Spinal cord (tissue), 10 donors: ENCODE measurements around the gene PRKD3. TPM values are rescaled to one million over a fixed set of nuclear protein-coding genes. Genes with fewer than 3 reads are reported as not detected.

Experiments used
- DNase-seq, 6 donors: peaks; one replicate each; pipeline versions ENCODE4 v3.0.0 to v3.0.0-alpha.2; 2013 to 2015; ENCODE audit warnings: low spot score in 6 of 6, low read depth in 4 of 6
- H3K27ac ChIP-seq: one replicate; pipeline ENCODE4 v1.5.1; 2013; ENCODE audit warnings: low read depth, low read length, control low read depth
- H3K27me3 ChIP-seq: one replicate; pipeline ENCODE4 v1.6.1; 2013; ENCODE audit warnings: low read length; ENCODE audit not compliant: control insufficient read depth, insufficient read depth
- H3K36me3 ChIP-seq: one replicate; pipeline ENCODE4 v1.6.1; 2013; ENCODE audit warnings: low read length; ENCODE audit not compliant: control insufficient read depth, insufficient read depth
- H3K4me1 ChIP-seq: one replicate; pipeline ENCODE4 v1.6.1; 2013; ENCODE audit warnings: low read length; ENCODE audit not compliant: control insufficient read depth, insufficient read depth
- H3K4me3 ChIP-seq: one replicate; pipeline ENCODE4 v1.5.1; 2013; ENCODE audit warnings: low read depth, low read length, control low read depth
- H3K9me3 ChIP-seq: one replicate; pipeline ENCODE4 v1.6.1; 2013; ENCODE audit warnings: low read length; ENCODE audit not compliant: control insufficient read depth, insufficient read depth
- WGBS: methylation state at CpG from one replicate; pipeline ENCODE4 v1.1.5; 2013; ENCODE audit warnings: missing lambda C conversion rate; ENCODE audit not compliant: insufficient coverage; 5-methylcytosine and 5-hydroxymethylcytosine counted together
- polyA plus RNA-seq, 2 donors: library from polyadenylated mRNA; unstranded; fragments of 120-200 nt; gene quantifications; one replicate each; pipeline ENCODE4 v1.2.1, GENCODE V29; 2013; ENCODE audit not compliant: insufficient read length in 2 of 2
- total RNA-seq, 2 donors: library from RNA; depleted of rRNA in 1 of 2; stranded (reverse); fragments of 120-200 nt in 1 of 2; fragments of >200 nt in 1 of 2; gene quantifications; one replicate each; pipeline versions ENCODE4 v1.2.3 to v1.2.4, GENCODE V29; 2013 to 2014
- donor health status: healthy.

The PRKD3 gene
- total and polyA plus RNA-seq, 4 donors = 23.2 to 68.6 (median 43.0) TPM

DNA sequence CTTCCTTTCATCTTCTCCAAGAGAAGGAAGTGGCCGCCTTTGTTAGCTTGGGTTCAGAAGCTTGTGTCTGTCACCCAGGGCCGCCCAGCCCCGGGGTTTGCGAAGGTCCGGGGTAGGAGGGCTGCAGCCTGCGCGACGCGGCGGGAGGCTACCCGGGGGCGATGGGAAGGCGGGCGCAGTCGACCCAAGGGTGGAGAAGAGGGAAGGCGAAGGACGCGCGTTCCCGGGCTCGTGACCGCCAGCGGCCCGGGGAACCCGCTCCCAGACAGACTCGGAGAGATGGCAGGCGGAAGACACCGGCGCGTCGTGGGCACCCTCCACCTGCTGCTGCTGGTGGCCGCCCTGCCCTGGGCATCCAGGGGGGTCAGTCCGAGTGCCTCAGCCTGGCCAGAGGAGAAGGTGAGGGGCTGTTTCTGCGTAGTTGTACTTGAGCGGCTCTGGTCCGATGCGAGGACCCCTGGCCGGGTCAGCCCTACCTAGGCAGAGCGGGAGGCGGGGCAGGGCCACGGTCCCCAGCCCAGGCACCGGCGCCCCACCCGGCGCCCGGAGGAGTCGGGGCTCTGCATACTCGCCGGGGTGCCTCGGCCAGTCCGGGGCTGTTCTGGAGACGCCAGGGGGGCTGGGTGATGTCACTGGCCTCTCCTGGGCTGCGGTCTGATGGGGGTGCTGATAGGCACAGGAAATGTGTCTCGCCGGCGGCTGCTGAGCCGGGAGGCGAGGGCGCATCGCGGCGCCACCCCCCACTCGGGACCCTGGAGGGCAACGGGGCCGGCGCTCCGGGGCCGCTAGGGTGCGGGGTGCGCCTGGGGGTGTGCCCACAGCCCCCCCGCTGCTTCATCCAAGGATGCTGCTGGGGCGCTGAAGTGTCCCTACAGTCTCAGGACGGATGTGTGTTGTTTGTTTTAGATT, 20.1 kb upstream of the PRKD3 start, which contains the start of gene QPCT:
QPCT (plus strand) TSS at position 178 of the 909 bp plus-strand sequence; CDS start at position 280, 102 bp downstream.
- Histone ChIP-seq H3K9me3 (no peaks in the 10 kb centered on the region), H3K4me1 (peaks cover 12% of the 10 kb centered on the region), H3K4me3 (peak within 1 kb of the TSS; percentile 54), H3K36me3 (no peaks in the 10 kb centered on the region), H3K27ac (peak within 1 kb of the TSS; percentile 73), H3K27me3 (no peaks in the 10 kb centered on the region)
- WGBS = 1% methylated on average over 70 of the region's 73 CpGs
- peak in 2 of 6 donors; percentile 72 to 81 for DNase-seq

DNA sequence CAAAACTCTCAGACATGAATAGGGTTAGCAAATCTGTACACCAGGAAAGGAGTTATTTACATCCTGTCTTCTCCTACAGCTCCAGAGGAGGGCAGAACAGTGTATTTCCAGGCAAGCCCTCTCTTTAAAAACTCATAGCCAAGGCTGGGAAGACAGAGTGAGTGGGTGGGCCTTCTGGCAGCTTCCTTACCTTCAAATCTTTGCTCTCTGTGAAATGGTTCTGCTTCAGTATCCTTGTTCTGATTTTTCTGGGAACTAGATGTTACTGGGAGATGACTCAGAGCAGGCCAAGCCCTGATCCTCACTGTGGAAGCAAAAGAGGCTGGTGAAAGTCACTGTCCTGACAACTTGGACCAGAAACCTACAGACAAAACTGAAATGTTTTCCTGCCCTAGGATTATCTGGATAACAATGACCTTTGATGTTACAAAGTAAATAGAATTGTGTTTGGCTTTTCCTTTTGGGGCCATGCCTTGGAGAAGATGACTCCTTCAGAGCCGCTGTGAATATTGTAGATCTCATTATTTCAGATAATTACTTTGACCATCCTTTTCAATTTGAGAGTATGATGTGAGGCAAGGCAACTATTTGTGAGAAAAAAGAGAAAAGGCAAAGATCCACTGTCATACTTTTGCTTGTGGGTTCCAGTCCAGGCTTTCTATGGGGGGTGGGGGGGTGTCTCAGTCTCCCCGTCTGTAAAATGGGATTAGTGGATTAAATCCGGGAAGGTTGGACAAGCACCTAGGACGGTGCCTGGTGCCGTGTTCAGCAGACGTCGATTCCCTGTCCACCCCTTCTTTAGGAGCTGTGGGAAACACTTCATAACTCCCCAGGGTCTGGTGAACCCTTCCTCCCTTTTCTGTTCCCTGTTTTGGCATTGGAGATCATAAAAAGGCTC, 19.2 kb upstream of the PRKD3 start:
- Histone ChIP-seq H3K27ac (peak overlapping the region; percentile 73), H3K9me3 (no peaks in the 10 kb centered on the region), H3K4me1 (peaks cover 12% of the 10 kb centered on the region), H3K36me3 (no peaks in the 10 kb centered on the region), H3K4me3 (peak overlapping the region; percentile 54), H3K27me3 (no peaks in the 10 kb centered on the region)
- 81% methylated on average over 5 of the region's 7 CpGs for WGBS
- peak in 2 of 6 donors; percentile 47 to 55 for DNase-seq

DNA sequence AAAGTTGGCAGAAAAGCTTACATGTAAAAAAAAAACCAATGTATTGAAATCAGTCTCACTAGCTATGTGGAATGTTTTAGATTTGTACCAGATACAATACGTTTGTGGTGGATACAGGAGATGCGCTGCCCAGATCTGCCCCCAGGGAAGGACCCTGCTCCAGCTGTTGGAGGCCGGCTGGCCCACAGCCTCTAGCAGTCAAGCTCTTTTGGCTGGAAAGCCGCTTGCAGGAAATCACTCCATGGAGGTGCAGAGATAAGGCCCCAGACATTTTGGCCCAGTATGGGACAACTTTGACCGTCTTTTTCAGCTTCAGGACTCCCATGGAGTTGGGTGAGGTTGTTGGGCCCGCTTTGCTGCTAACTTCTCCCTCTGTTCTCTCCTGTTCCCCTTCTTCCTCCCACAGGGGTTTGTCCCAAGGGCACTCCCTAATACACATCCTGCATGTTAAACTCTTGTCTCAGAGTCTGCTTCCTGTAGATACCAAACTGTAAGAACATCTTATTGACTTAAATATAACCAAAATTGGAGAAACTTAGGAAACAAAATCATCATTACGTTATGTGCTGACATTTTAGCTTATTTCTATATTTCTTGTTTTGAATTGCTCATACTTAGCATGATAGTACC, 18.1 kb upstream of the PRKD3 start:
- WGBS = 83% methylated on average over 5 of the region's 7 CpGs
- no peaks in the 10 kb centered on the region for H3K27me3 ChIP-seq
- H3K9me3 ChIP-seq = no peaks in the 10 kb centered on the region
- H3K36me3 ChIP-seq = no peaks in the 10 kb centered on the region
- no peak for DNase-seq
- H3K27ac ChIP-seq = no peak overlapping the region
- H3K4me1 ChIP-seq = peaks cover 12% of the 10 kb centered on the region
- H3K4me3 ChIP-seq = no peak overlapping the region

DNA sequence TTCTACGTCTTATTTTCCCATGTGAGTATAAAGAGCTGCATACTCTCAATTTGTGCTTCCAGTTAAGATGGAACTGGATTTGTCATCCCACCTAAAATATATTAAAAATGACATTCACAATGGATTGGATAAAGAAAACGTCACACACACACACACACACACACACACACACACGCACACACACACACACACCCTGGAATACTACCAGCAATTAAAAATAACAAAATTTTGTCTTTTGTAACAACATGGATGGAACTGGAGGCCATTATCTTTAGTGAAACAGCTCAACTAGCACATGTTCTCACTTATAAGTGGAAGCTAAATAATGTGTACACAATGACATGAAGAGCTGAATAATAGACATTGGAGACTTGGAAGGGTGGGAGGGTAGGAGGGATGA, 16.0 kb upstream of the PRKD3 start:
- H3K4me3 ChIP-seq = no peak overlapping the region
- H3K4me1 ChIP-seq = peaks cover 12% of the 10 kb centered on the region
- no peaks in the 10 kb centered on the region for H3K27me3 ChIP-seq
- H3K27ac ChIP-seq = no peak overlapping the region
- no peaks in the 10 kb centered on the region for H3K9me3 ChIP-seq
- no CpG with 5 or more reads among the region's 3 CpGs for WGBS
- DNase-seq = no peak
- H3K36me3 ChIP-seq = no peaks in the 10 kb centered on the region

DNA sequence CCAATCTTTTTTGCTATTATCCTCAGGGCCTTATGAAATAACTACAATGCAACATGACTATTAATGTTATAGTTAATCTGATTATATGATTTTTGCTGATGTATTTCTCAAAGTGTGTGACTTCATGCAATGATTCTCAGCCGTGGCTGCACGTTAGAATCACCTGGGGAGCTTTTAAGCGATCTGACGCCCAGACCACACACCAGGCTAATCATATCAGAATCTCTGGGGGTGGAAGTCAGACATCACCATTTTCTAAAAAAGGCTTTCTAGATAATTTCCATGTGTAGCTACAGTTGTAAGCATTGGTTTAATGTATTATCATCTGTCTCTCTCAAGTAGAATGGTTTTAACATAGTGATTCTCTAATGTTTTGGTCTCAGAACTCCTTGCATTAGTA, 14.3 kb upstream of the PRKD3 start:
- no peaks in the 10 kb centered on the region for H3K36me3 ChIP-seq
- no peaks in the 10 kb centered on the region for H3K27me3 ChIP-seq
- no peak overlapping the region for H3K4me3 ChIP-seq
- no peak for DNase-seq
- no peaks in the 10 kb centered on the region for H3K9me3 ChIP-seq
- no peaks in the 10 kb centered on the region for H3K4me1 ChIP-seq
- no CpG with 5 or more reads among the region's 4 CpGs for WGBS
- no peak overlapping the region for H3K27ac ChIP-seq

DNA sequence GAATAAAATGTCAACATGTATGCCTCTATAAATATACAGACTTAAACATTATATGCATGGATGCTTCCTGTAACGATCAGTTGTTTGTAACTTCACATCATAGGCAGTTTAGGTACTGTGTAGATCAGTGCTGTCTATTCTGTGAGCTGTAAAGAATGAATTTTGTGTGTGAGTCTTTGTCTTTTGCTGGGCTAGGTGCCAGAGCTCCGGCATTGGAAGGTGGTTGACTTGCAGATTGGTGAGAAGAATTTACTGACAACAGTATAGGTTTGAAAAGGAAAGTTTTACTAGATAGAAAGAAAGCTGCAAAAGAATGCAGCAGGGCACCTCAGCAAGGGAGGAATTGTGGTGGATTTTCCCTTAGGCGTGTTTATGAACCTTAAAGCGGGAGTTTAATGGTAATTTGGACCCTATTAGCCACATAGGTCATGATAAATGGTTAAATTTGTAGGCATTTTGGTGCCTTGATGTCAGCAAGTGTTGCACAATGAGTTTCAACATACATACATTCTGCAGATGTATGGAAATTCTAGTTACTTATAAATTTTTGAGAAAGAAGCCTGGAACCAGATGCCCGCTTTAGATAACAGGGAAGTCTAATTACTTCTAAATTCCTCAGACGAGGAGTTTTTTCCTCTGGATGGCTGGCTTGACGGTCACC, 13.1 kb upstream of the PRKD3 start:
- whole genome bisulfite sequencing = 23% methylated on average over 1 of the region's 7 CpGs
- H3K27ac ChIP-seq = no peak overlapping the region
- no peak overlapping the region for H3K4me3 ChIP-seq
- H3K4me1 ChIP-seq = no peaks in the 10 kb centered on the region
- no peaks in the 10 kb centered on the region for H3K27me3 ChIP-seq
- H3K9me3 ChIP-seq = no peaks in the 10 kb centered on the region
- peak in 2 of 6 donors; percentile 26 to 37 for DNase-seq
- no peaks in the 10 kb centered on the region for H3K36me3 ChIP-seq

DNA sequence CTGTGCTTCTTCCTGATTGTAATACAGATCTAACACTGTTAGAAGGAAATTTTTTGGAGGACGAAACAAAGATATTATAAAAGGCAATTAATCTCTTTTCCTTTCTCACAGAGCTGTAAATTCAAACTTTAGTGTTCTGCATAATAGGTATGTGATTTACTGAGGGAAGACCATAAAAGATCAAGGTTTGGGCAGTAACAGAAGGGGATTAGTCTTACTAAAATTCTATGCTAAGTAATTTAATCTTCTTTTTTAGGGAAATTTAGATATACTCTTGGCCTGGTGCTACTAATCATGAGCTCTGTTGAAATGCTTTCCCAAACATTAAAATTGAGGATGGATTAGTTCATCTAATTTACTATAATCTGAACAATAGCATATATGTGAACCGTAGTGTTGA, 11.0 kb upstream of the PRKD3 start:
- H3K4me3 ChIP-seq = no peak overlapping the region
- WGBS = no CpG with 5 or more reads among the region's 2 CpGs

DNA sequence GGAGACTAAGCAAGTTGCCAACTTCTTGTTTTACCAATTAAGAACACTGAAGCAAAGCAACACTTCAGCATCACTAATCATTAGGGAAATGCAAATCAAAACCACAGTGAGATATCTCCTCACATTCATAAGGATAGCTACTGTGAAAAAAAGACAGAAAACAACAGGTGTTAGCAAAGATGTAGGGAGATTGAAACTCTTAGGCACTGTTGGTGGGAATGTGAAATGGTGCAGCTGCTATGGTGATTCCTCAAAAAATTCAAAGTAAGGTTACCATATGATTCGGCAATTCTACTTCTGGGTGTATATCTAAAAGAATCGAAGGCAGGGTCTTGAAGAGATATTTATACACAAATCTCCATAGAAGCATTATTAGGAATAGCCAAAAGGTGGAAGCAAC, 8.6 kb upstream of the PRKD3 start:
- no peak for DNase-seq
- Histone ChIP-seq H3K4me1 (no peaks in the 10 kb centered on the region), H3K4me3 (no peak overlapping the region), H3K27ac (no peak overlapping the region), H3K9me3 (no peaks in the 10 kb centered on the region), H3K36me3 (no peaks in the 10 kb centered on the region), H3K27me3 (no peaks in the 10 kb centered on the region)
- WGBS = no CpG with 5 or more reads among the region's 2 CpGs

More for the DNA sequence above, 11.0 kb upstream of the PRKD3 start:
- Histone ChIP-seq H3K27me3 (no peaks in the 10 kb centered on the region), H3K27ac (no peak overlapping the region), H3K4me1 (no peaks in the 10 kb centered on the region), H3K36me3 (no peaks in the 10 kb centered on the region), H3K9me3 (no peaks in the 10 kb centered on the region)
- no peak for DNase-seq

DNA sequence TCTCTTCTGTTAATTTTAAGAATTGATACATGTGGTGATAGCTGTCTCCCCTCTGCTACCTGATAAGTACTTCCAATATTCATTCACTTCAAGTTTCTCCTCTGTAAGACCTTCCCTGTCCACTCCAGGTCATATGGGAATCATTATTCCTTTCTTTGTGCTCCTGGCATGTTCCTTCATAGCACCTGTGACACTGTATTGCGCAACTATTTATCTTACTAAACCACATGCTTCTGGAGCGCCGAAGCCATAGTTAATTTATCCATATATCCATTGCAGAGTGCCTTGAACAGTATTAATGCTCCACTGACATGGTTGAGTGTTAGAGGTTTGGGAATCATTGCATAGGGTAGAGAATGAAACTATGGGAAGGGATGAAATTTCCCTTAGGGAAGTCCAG, 7.9 kb upstream of the PRKD3 start:
- WGBS = no CpG with 5 or more reads among the region's 3 CpGs
- Histone ChIP-seq H3K27ac (no peak overlapping the region), H3K27me3 (no peaks in the 10 kb centered on the region), H3K9me3 (no peaks in the 10 kb centered on the region), H3K4me1 (no peaks in the 10 kb centered on the region), H3K36me3 (no peaks in the 10 kb centered on the region), H3K4me3 (no peak overlapping the region)
- no peak for DNase-seq
